SU-DHL-6 (cell line): ENCODE results near the gene IGSF3.

Experiments
- H2AFZ ChIP-seq: fragments of 200-600 bp; sonication (generic); 2 replicates; pipeline ENCODE4 v1.6.1; 2014; ENCODE audit warnings: low read depth, mild to moderate bottlenecking, moderate library complexity, mixed read lengths, antibody characterized with exemption, low read length; ENCODE audit not compliant: severe bottlenecking
- H3F3A ChIP-seq: fragments of 200-600 bp; shearing (Covaris generic); 2 replicates; pipeline ENCODE4 v1.6.0; 2016; ENCODE audit warnings: antibody characterized with exemption, mild to moderate bottlenecking; ENCODE audit not compliant: insufficient read depth
- H3K27ac ChIP-seq: fragments of 200-600 bp; sonication (generic); 2 replicates; pipeline ENCODE4 v1.5.1; 2016; ENCODE audit warnings: low read depth, mild to moderate bottlenecking, low read length, moderate library complexity, mixed read lengths
- H3K27me3 ChIP-seq: fragments of 200-600 bp; sonication (generic), shearing (Covaris generic); 2 replicates; pipeline ENCODE4 v1.6.0; 2014; ENCODE audit warnings: mild to moderate bottlenecking, low read length
- H3K36me3 ChIP-seq: fragments of 200-600 bp; sonication (generic); 2 replicates; pipeline ENCODE4 v1.6.1; 2014; ENCODE audit warnings: mild to moderate bottlenecking, low read length, mixed read lengths
- H3K4me2 ChIP-seq: fragments of 300-600, 200-600 bp; shearing (Covaris generic), sonication (generic); 2 replicates; pipeline ENCODE4 v1.6.0; 2014; ENCODE audit warnings: low read length, low read depth, mild to moderate bottlenecking; ENCODE audit not compliant: poor library complexity, severe bottlenecking
- H3K4me3 ChIP-seq: fragments of 200-600 bp; sonication (generic); 2 replicates; pipeline ENCODE4 v1.5.1; 2014; ENCODE audit warnings: antibody characterized with exemption, low read length, mild to moderate bottlenecking, mixed read lengths; ENCODE audit not compliant: insufficient read depth, poor library complexity, severe bottlenecking
- H3K79me2 ChIP-seq: fragments of 200-600 bp; sonication (generic); 2 replicates; pipeline ENCODE4 v1.6.1; 2014; ENCODE audit warnings: mild to moderate bottlenecking, low read length, moderate library complexity; ENCODE audit not compliant: insufficient read depth
- H3K9ac ChIP-seq: fragments of 200-600 bp; sonication (generic); 2 replicates; pipeline ENCODE4 v1.7.0; 2014; ENCODE audit warnings: mild to moderate bottlenecking, low read length
- H3K9me2 ChIP-seq: fragments of 200-600 bp; sonication (generic); replicated peaks from 2 replicates; pipeline ENCODE4 v1.6.1; 2014; ENCODE audit warnings: low read length; ENCODE audit not compliant: insufficient read depth
- H3K9me3 ChIP-seq: fragments of 200-600 bp; sonication (generic); 2 replicates; pipeline ENCODE4 v1.6.1; 2014; ENCODE audit warnings: low read length, mixed read lengths; ENCODE audit not compliant: insufficient read depth
- H4K20me1 ChIP-seq: fragments of 200-600 bp; sonication (generic); 2 replicates; pipeline ENCODE4 v1.6.1; 2014; ENCODE audit warnings: low read depth, mild to moderate bottlenecking, antibody characterized with exemption, low read length, moderate library complexity, mixed read lengths
- EZH2phosphoT487 ChIP-seq: fragments of 200-600 bp; sonication (generic), shearing (Covaris generic); conservative IDR thresholded peaks from 2 replicates; pipeline ENCODE4 v1.6.1; 2018; ENCODE audit warnings: mild to moderate bottlenecking, antibody characterized with exemption, low read length, moderate library complexity, mixed read lengths
- TF ChIP-seq, protein P1 (sequence below): fragments of 200-600 bp; sonication (generic); IDR thresholded peaks from one replicate; pipeline ENCODE4 v1.5.1; 2017; ENCODE audit warnings: antibody characterized with exemption, mild to moderate bottlenecking, low read length, moderate library complexity; ENCODE audit not compliant: insufficient read depth, poor library complexity, severe bottlenecking

Gene IGSF3

DNA sequence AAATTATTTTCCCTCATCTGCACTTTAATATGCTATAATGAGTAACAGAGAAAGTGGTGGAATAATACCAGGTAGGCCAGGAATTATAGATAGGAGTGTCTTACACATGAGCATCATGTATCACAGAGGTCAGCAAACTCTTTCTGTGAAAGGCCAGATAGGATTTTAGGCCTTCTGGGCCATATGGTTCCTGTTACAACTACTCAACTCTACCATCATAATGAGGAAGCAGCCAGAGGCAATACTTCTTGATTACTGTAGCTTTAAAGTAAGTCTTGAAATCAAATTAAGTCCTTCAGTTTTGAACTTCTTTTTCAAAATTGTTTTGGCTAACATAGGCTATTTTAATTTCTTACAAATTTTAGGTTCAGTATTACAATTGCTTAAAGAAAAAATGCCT is 32.1 kb upstream of the IGSF3 start:
- H3K27ac ChIP-seq = no peak overlapping the region
- no peak overlapping the region for H3K4me3 ChIP-seq
- TF ChIP-seq, protein P1, sequence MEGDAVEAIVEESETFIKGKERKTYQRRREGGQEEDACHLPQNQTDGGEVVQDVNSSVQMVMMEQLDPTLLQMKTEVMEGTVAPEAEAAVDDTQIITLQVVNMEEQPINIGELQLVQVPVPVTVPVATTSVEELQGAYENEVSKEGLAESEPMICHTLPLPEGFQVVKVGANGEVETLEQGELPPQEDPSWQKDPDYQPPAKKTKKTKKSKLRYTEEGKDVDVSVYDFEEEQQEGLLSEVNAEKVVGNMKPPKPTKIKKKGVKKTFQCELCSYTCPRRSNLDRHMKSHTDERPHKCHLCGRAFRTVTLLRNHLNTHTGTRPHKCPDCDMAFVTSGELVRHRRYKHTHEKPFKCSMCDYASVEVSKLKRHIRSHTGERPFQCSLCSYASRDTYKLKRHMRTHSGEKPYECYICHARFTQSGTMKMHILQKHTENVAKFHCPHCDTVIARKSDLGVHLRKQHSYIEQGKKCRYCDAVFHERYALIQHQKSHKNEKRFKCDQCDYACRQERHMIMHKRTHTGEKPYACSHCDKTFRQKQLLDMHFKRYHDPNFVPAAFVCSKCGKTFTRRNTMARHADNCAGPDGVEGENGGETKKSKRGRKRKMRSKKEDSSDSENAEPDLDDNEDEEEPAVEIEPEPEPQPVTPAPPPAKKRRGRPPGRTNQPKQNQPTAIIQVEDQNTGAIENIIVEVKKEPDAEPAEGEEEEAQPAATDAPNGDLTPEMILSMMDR = no peak
- TF ChIP-seq EZH2phosphoT487 = no peak

DNA sequence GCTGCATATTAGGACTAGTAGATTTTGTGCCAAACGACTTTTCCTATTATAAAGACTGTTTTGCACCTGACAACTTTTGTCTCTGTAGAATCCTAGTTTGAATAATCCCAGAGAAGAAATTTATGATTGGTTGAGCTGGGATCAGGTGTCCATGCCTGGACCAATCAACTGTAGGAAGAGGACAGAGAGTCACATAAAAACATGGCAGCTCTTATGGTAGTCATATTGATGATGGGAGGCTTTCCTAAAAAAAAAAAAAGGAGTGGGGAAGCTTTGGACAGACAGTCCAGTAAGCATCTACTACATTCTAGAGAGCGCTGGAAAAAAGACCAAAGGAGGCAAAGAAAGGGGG is 30.7 kb upstream of the IGSF3 start:
- Histone ChIP-seq H3K4me3 (no peak overlapping the region), H3K27me3 (no peaks in the 10 kb centered on the region), H2AFZ (no peak overlapping the region), H3K36me3 (no peaks in the 10 kb centered on the region), H3K9ac (no peak overlapping the region), H3K79me2 (no peaks in the 10 kb centered on the region), H3K27ac (no peak overlapping the region), H3K9me2 (no peaks in the 10 kb centered on the region), H4K20me1 (no peaks in the 10 kb centered on the region), H3F3A (no peaks in the 10 kb centered on the region), H3K4me2 (no peak overlapping the region), H3K9me3 (no peaks in the 10 kb centered on the region)
- TF ChIP-seq, protein P1 = no peak
- TF ChIP-seq EZH2phosphoT487 = no peak

More for the DNA sequence above, 32.1 kb upstream of the IGSF3 start:
- Histone ChIP-seq H3K9ac (no peak overlapping the region), H3K36me3 (no peaks in the 10 kb centered on the region), H3F3A (no peaks in the 10 kb centered on the region), H3K9me3 (no peaks in the 10 kb centered on the region), H3K4me2 (no peak overlapping the region), H4K20me1 (no peaks in the 10 kb centered on the region), H3K27me3 (no peaks in the 10 kb centered on the region), H3K79me2 (no peaks in the 10 kb centered on the region), H3K9me2 (no peaks in the 10 kb centered on the region), H2AFZ (no peak overlapping the region)

DNA sequence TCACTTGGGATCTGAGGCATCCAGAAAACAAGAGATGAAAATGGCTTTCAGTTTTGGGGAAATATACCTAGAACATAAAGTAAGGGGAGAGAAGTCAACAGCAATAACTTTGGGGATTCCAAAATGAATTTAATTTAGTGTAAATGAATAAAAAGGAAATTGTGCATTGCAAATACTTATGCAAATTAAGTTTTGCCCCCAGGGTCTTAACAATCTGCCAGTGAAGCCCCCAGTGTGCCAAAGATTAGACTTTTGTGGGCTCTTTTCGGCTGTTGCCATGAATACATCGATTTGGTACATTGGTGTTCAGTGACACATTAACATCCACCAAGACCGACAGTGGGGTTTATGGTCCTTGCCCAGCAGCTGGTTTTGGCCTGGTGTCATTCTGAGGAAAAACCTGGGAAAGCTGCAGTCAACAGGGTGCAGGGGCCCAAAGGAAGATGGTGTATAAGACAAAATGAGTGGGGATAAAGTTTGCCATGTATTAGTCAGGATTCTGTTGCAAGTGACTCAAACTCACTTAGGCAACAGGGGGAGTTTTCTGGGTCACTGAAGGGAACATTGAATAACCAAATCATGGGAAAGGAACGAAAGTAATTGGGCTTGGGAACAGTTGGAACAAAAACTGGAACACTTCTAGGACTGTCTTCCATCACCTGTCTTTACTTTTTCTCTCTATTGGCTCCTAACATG is 30.2 kb upstream of the IGSF3 start:
- no peaks in the 10 kb centered on the region for H3F3A ChIP-seq
- H3K27ac ChIP-seq = no peak overlapping the region
- TF ChIP-seq EZH2phosphoT487 = no peak
- TF ChIP-seq, protein P1 = no peak
- H3K9me3 ChIP-seq = no peaks in the 10 kb centered on the region
- H3K9me2 ChIP-seq = no peaks in the 10 kb centered on the region
- H4K20me1 ChIP-seq = no peaks in the 10 kb centered on the region
- no peak overlapping the region for H3K9ac ChIP-seq
- H3K4me3 ChIP-seq = no peak overlapping the region
- H2AFZ ChIP-seq = no peak overlapping the region
- H3K36me3 ChIP-seq = no peaks in the 10 kb centered on the region
- no peaks in the 10 kb centered on the region for H3K79me2 ChIP-seq
- no peaks in the 10 kb centered on the region for H3K27me3 ChIP-seq
- H3K4me2 ChIP-seq = no peak overlapping the region
